DND-41 (cell line): ENCODE data around the gene ADRB2.

ENCODE experiments used
- ATAC-seq: fragments of 200-7000 bp; cut with Tn5 transposase; 3 replicates; pipeline ENCODE4 v1.9.1; 2021; ENCODE audit warnings: low read depth; ENCODE audit not compliant: insufficient read depth
- DNase-seq: peaks from one replicate; pipeline ENCODE4 v3.0.0-alpha.2; 2020
- H2AFZ ChIP-seq: 2 replicates; pipeline ENCODE4 v1.6.0; 2012; ENCODE audit warnings: low read depth, low read length
- H3K27ac ChIP-seq: 2 replicates; pipeline ENCODE4 v1.5.1; 2012; ENCODE audit warnings: low read length, inconsistent platforms
- H3K27me3 ChIP-seq: fragments of 200-600 bp; sonication (generic); 2 replicates; pipeline ENCODE4 v1.6.0; 2012; ENCODE audit warnings: low read length, mild to moderate bottlenecking, inconsistent platforms; ENCODE audit not compliant: insufficient read depth, poor library complexity
- H3K36me3 ChIP-seq: 2 replicates; pipeline ENCODE4 v1.5.1; 2012; ENCODE audit warnings: low read length, inconsistent platforms; ENCODE audit not compliant: insufficient read depth
- H3K4me1 ChIP-seq: 2 replicates; pipeline ENCODE4 v1.5.1; 2012; ENCODE audit warnings: mild to moderate bottlenecking, low read length; ENCODE audit not compliant: insufficient read depth
- H3K4me2 ChIP-seq: 2 replicates; pipeline ENCODE4 v1.6.0; 2012; ENCODE audit warnings: mild to moderate bottlenecking, moderate library complexity, low read length, inconsistent platforms; ENCODE audit not compliant: insufficient read depth
- H3K4me3 ChIP-seq, 2 experiments: fragments of 200-600 bp in 1 of 2; shearing (Covaris generic) in 1 of 2; 2 replicates each; pipeline ENCODE4 v1.5.1; 2012 to 2016; ENCODE audit warnings: inconsistent platforms in 2 of 2, low read length in 2 of 2, mild to moderate bottlenecking in 2 of 2, low read depth in 1 of 2, moderate library complexity in 1 of 2
- H3K79me2 ChIP-seq: 2 replicates; pipeline ENCODE4 v1.6.0; 2012; ENCODE audit warnings: low read length, inconsistent platforms; ENCODE audit not compliant: insufficient read depth
- H3K9ac ChIP-seq: 2 replicates; pipeline ENCODE4 v1.6.0; 2012; ENCODE audit warnings: low read depth, mild to moderate bottlenecking, inconsistent platforms, low read length, moderate library complexity
- H3K9me3 ChIP-seq: 2 replicates; pipeline ENCODE4 v1.5.1; 2012; ENCODE audit warnings: low read length, moderate library complexity, mild to moderate bottlenecking, inconsistent platforms; ENCODE audit not compliant: insufficient read depth, severe bottlenecking
- H4K20me1 ChIP-seq: 2 replicates; pipeline ENCODE4 v1.6.0; 2012; ENCODE audit warnings: low read length; ENCODE audit not compliant: insufficient read depth
- EZH2 ChIP-seq: IDR thresholded peaks from 3 replicates; pipeline ENCODE4 v1.6.1; 2012; ENCODE audit warnings: borderline replicate concordance, low read depth, mild to moderate bottlenecking, moderate library complexity, low read length, inconsistent platforms; ENCODE audit not compliant: severe bottlenecking
- TF ChIP-seq, protein P1 (sequence below): IDR thresholded peaks from 2 replicates; pipeline ENCODE4 v1.5.1; 2012; ENCODE audit warnings: borderline replicate concordance, low read length, moderate library complexity, mild to moderate bottlenecking; ENCODE audit not compliant: poor library complexity, severe bottlenecking; ENCODE audit errors: extremely low read depth

The ADRB2 gene

DNA sequence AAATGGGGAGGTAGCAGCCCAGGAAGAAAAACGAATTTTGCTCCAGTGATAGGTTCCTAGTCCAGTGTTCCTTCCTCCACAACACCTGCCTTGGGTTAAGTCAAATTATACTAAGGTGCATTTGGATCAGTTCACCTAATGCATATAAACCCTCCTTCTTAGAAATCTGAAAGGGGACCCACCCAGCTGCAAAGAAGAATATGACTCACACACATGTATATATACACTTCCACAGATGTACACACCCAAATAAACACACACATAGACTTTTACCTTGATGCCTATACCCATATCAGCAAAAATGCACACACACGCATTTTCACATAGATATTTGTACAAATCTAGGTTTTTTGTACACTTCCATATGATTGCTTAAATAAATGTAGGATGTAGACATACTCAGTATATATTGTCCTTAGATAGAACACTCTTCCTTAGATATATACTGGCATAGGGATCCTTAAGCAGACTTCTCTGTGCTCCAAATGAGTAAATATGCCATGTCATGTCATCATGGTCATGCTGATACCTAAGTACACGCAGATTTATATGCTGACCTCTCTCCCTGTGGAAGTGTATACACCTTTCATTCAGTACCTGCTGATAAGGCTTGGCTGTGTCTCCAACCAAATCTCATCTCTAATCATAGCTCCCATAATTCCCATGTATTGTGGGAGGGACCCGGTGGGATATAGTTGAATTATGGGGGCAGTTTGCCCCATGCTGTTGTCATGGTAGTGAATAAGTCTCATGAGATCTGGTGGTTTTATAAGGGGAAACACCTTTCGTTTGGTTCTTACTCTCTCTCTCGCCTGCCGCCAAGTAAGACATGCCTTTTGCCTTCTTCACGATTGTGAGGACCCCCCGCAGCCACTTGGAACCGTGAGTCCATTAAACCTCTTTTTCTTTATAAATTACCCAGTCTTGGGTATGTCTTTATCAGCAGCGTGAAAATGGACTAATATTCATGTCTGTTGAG, 10.2 kb downstream of the ADRB2 start:
- Histone ChIP-seq H2AFZ (no peak overlapping the region), H4K20me1 (no peaks in the 10 kb centered on the region), H3K9me3 (no peaks in the 10 kb centered on the region), H3K4me3 (no peak overlapping the region), H3K79me2 (no peaks in the 10 kb centered on the region), H3K9ac (no peak overlapping the region), H3K36me3 (no peaks in the 10 kb centered on the region), H3K27me3 (peaks cover 14% of the 10 kb centered on the region), H3K4me1 (no peaks in the 10 kb centered on the region), H3K4me2 (no peak overlapping the region), H3K27ac (no peak overlapping the region)
- TF ChIP-seq, protein P1, sequence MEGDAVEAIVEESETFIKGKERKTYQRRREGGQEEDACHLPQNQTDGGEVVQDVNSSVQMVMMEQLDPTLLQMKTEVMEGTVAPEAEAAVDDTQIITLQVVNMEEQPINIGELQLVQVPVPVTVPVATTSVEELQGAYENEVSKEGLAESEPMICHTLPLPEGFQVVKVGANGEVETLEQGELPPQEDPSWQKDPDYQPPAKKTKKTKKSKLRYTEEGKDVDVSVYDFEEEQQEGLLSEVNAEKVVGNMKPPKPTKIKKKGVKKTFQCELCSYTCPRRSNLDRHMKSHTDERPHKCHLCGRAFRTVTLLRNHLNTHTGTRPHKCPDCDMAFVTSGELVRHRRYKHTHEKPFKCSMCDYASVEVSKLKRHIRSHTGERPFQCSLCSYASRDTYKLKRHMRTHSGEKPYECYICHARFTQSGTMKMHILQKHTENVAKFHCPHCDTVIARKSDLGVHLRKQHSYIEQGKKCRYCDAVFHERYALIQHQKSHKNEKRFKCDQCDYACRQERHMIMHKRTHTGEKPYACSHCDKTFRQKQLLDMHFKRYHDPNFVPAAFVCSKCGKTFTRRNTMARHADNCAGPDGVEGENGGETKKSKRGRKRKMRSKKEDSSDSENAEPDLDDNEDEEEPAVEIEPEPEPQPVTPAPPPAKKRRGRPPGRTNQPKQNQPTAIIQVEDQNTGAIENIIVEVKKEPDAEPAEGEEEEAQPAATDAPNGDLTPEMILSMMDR, result no peak
- DNase-seq (no peak), ATAC-seq (no peak)

DNA sequence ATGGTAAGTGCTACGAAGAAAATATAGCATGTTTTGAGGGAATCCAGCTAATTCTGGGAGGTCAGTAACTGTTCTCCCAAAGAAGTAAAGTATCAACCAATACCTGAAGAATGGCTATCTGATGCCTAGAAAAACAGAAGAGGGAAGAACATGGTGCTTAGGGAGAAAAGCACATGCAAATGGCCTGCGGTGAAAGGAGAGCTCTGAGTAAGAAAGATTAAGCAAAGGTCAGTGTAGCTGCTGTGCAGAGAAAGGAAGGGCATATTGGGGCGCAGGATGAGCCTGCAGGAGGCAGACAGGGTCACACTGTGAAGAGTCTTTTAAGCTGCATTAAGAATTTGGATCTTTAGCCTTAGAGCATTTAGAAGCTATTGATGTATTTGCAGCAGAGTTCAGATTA, 11.0 kb downstream of the ADRB2 start:
- no peak overlapping the region for H3K27ac ChIP-seq
- H3K9me3 ChIP-seq, result no peaks in the 10 kb centered on the region
- H2AFZ ChIP-seq, result no peak overlapping the region
- H3K9ac ChIP-seq, result no peak overlapping the region
- H3K36me3 ChIP-seq, result no peaks in the 10 kb centered on the region
- no peaks in the 10 kb centered on the region for H3K4me1 ChIP-seq
- no peaks in the 10 kb centered on the region for H3K79me2 ChIP-seq
- peaks cover 12% of the 10 kb centered on the region for H3K27me3 ChIP-seq
- no peak for TF ChIP-seq EZH2
- TF ChIP-seq, protein P1, result no peak
- ATAC-seq (no peak), DNase-seq (no peak)
- H4K20me1 ChIP-seq, result no peaks in the 10 kb centered on the region
- H3K4me3 ChIP-seq, result no peak overlapping the region
- no peak overlapping the region for H3K4me2 ChIP-seq

DNA sequence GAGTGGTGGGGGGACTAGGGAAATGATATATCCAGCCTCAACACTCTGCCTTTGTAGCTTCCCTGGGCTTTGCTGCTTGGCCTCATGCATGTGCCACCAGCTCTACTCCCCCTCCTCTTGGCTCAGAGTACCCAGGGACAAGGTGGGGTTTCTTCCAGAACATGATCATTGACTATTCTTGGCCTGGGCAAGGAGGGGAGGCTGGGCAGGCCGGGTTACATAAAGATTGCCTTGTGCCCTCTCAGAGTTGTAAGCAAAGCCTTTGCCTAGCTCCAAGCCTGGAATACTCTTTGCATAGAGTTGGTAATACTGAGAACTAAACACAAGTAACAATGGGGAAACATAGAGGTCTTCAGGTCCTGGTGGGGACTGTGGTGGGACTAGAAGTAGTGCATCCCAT, 11.9 kb downstream of the ADRB2 start:
- peaks cover 9% of the 10 kb centered on the region for H3K27me3 ChIP-seq
- no peaks in the 10 kb centered on the region for H4K20me1 ChIP-seq
- no peaks in the 10 kb centered on the region for H3K4me1 ChIP-seq
- no peak overlapping the region for H3K4me3 ChIP-seq
- H3K27ac ChIP-seq, result no peak overlapping the region
- H3K9ac ChIP-seq, result no peak overlapping the region
- TF ChIP-seq, protein P1, result no peak
- no peak for TF ChIP-seq EZH2
- ATAC-seq (no peak), DNase-seq (no peak)
- no peak overlapping the region for H2AFZ ChIP-seq
- H3K9me3 ChIP-seq, result no peaks in the 10 kb centered on the region
- no peaks in the 10 kb centered on the region for H3K36me3 ChIP-seq
- H3K4me2 ChIP-seq, result no peak overlapping the region
- no peaks in the 10 kb centered on the region for H3K79me2 ChIP-seq

DNA sequence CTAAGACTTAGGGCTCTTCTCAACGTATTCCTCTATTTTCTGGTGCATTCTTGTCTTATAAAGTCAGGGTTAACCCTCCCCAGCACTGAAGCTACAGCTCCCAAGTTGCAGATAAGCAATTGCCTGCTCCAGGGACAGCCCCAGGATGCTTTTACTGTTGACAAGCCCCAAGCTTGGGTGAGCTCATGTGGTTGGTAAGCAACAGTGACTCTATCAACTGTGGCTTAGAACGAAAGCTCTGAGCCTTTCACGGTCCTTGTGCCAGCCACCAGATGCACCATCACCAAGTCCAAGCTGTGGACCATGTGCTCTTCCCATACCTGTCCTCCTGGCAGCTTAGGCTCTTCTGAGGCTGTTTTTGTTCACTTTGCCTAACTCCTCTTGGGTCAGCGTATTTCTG, 13.5 kb downstream of the ADRB2 start:
- H3K4me2 ChIP-seq, result no peak overlapping the region
- no peak overlapping the region for H2AFZ ChIP-seq
- H4K20me1 ChIP-seq, result no peaks in the 10 kb centered on the region
- no peaks in the 10 kb centered on the region for H3K4me1 ChIP-seq
- H3K9ac ChIP-seq, result no peak overlapping the region
- H3K27ac ChIP-seq, result no peak overlapping the region
- no peak overlapping the region for H3K4me3 ChIP-seq
- H3K79me2 ChIP-seq, result no peaks in the 10 kb centered on the region
- peaks cover 16% of the 10 kb centered on the region for H3K27me3 ChIP-seq
- ATAC-seq (no peak), DNase-seq (no peak)
- no peaks in the 10 kb centered on the region for H3K36me3 ChIP-seq
- H3K9me3 ChIP-seq, result no peaks in the 10 kb centered on the region
- TF ChIP-seq, protein P1, result no peak
- no peak for TF ChIP-seq EZH2
